Keratinocyte (primary cell): Measurements from ENCODE around the gene FLYWCH1. TPM values are rescaled to one million over a fixed set of nuclear protein-coding genes. Genes with fewer than 3 reads are reported as not detected.

Source experiments
- DNase-seq: peaks from one replicate; pipeline ENCODE4 v3.0.0-alpha.2; 2011; ENCODE audit warnings: low read depth, missing footprints, low spot score
- FAIRE-seq: peaks from 2 replicates; lab custom pipeline; 2011; peaks lifted over from hg19 to GRCh38; lab: Jason Lieb, UNC
- H2AFZ ChIP-seq: 2 replicates; pipeline ENCODE4 v1.6.0; 2012; ENCODE audit warnings: low read length, control low read depth, inconsistent platforms; ENCODE audit not compliant: control insufficient read depth
- H3K27ac ChIP-seq: 2 replicates; pipeline ENCODE4 v1.5.1; 2011; ENCODE audit warnings: low read length; ENCODE audit not compliant: control insufficient read depth, insufficient read depth
- H3K27me3 ChIP-seq: 3 replicates; pipeline ENCODE4 v1.6.0; 2011; ENCODE audit warnings: low read length; ENCODE audit not compliant: control insufficient read depth, insufficient read depth; ENCODE audit errors: extremely low read depth
- H3K36me3 ChIP-seq, 2 experiments: 2 replicates in 1 of 2; 3 replicates in 1 of 2; pipeline ENCODE4 v1.5.1; 2011; ENCODE audit warnings: low read length in 2 of 2, mild to moderate bottlenecking in 1 of 2; ENCODE audit not compliant: control insufficient read depth in 2 of 2, insufficient read depth in 2 of 2; ENCODE audit errors: extremely low read depth in 1 of 2
- H3K4me1 ChIP-seq: 3 replicates; pipeline ENCODE4 v1.5.1; 2011; ENCODE audit warnings: low read length; ENCODE audit not compliant: control insufficient read depth, insufficient read depth; ENCODE audit errors: extremely low read depth
- H3K4me2 ChIP-seq: 3 replicates; pipeline ENCODE4 v1.6.0; 2011; ENCODE audit warnings: low read depth, low read length; ENCODE audit not compliant: control insufficient read depth, insufficient read depth; ENCODE audit errors: extremely low read depth
- H3K4me3 ChIP-seq, 3 experiments: fragments of 200-600 bp in 1 of 3; sonication (generic) in 1 of 3; 2 replicates in 2 of 3; 3 replicates in 1 of 3; pipeline ENCODE4 v1.5.1; 2011 to 2016; ENCODE audit warnings: low read length in 3 of 3, mild to moderate bottlenecking in 3 of 3, control low read depth in 2 of 3, inconsistent platforms in 1 of 3, low read depth in 1 of 3, mixed read lengths in 1 of 3, mixed run types in 1 of 3, moderate library complexity in 1 of 3; ENCODE audit not compliant: control insufficient read depth in 2 of 3, insufficient read depth in 2 of 3; ENCODE audit errors: extremely low read depth in 1 of 3
- H3K79me2 ChIP-seq: 2 replicates; pipeline ENCODE4 v1.6.0; 2012; ENCODE audit warnings: low read length; ENCODE audit not compliant: control insufficient read depth, insufficient read depth
- H3K9ac ChIP-seq: 3 replicates; pipeline ENCODE4 v1.6.0; 2011; ENCODE audit warnings: low read length; ENCODE audit not compliant: control insufficient read depth, insufficient read depth; ENCODE audit errors: extremely low read depth
- H3K9me1 ChIP-seq: 3 replicates; pipeline ENCODE4 v1.6.0; 2011; ENCODE audit warnings: low read length; ENCODE audit not compliant: control insufficient read depth, insufficient read depth; ENCODE audit errors: extremely low read depth
- H3K9me3 ChIP-seq: 2 replicates; pipeline ENCODE4 v1.5.1; 2012; ENCODE audit warnings: low read depth, low read length; ENCODE audit not compliant: control insufficient read depth
- H4K20me1 ChIP-seq: 3 replicates; pipeline ENCODE4 v1.6.0; 2011; ENCODE audit warnings: low read length; ENCODE audit not compliant: control insufficient read depth, insufficient read depth; ENCODE audit errors: extremely low read depth
- EZH2 ChIP-seq: IDR thresholded peaks from one replicate; pipeline ENCODE4 v1.6.1; 2012; ENCODE audit warnings: inconsistent platforms, mild to moderate bottlenecking, low read length, moderate library complexity
- dilution Hi-C: fragments of 300-500 bp; cut with MboI; formaldehyde crosslinking; loops from one replicate; pipeline ENCODE4 v1.7.0; 2020; ENCODE audit warnings: low sequenced_read_pairs; ENCODE audit not compliant: extremely low pct_ligation_motif_present
- polyA plus RNA-seq, 5 experiments: library from polyadenylated mRNA; depleted of rRNA in 3 of 5; stranded (reverse) in 3 of 5; stranded (forward) in 1 of 5; unstranded in 1 of 5; fragments of >200 nt; gene quantifications; 1 replicate in 1 of 5; 2 replicates in 3 of 5; 3 replicates in 1 of 5; pipeline versions ENCODE4 v1.2.1 to v1.2.3, GENCODE V29; 2011 to 2012; ENCODE audit warnings: missing spikeins in 2 of 5, low read depth in 1 of 5, low replicate concordance in 1 of 5
- TF ChIP-seq, protein P1 (sequence below), 3 experiments: IDR thresholded peaks in 1 of 3; conservative IDR thresholded peaks in 1 of 3; optimal IDR thresholded peaks in 1 of 3; 2 replicates in 2 of 3; 3 replicates in 1 of 3; pipeline versions ENCODE3 to v1.5.1; 2011; ENCODE audit warnings: low read length in 3 of 3, mild to moderate bottlenecking in 3 of 3, moderate library complexity in 2 of 3, control low read depth in 1 of 3, inconsistent platforms in 1 of 3; ENCODE audit not compliant: insufficient read depth in 2 of 3; ENCODE audit errors: extremely low read depth in 1 of 3

FLYWCH1 gene
- polyA plus RNA-seq, 1 donor (not counting 4 experiments of a cell fraction or from before 2014, with no cell fraction given): 16.2 TPM

DNA sequence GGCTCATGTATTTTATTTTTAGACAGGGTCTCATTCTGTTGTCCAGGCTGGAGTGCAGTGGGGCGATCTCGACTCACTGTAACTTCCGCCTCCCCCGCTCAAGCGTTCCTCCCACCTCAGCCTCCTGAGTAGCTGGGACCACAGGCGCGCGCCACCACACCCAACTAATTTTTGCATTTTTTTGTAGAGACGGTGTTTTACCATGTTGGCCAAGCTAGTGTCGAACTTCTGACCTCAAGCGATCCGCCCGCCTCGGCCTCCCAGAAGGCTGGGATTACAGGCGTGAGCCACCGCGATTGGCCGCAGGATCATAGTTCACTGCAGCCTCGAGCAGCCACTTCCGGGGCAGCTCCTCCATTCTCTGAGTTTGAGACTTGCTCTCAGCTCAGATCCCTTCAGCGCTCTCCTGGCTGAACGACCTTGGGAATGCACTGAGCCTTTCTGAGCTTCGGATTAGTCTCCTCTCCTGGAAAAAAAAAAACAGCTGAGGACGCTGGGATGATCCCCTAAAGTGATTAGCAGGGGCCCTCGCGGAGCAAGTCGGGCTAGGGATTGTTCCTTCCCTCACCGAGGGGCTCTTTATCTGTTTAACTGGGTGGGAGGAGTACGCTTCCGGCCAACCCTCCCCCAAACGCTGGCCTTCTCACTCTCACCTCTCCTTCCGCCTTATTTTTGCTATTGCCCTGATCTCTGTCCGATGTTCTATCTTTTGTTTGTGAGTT lies 69.6 kb downstream of the FLYWCH1 start:
- H3K9me1 ChIP-seq: no peaks in the 10 kb centered on the region
- no peaks in the 10 kb centered on the region for H3K27me3 ChIP-seq
- H4K20me1 ChIP-seq: no peaks in the 10 kb centered on the region
- dilution Hi-C loops: no loop called here
- no peaks in the 10 kb centered on the region for H3K9me3 ChIP-seq
- peaks cover 30% of the 10 kb centered on the region for H3K4me1 ChIP-seq
- H3K4me3 ChIP-seq: no peak overlapping the region
- H3K4me2 ChIP-seq: peak overlapping the region; percentile 86
- no peak overlapping the region for H3K9ac ChIP-seq
- TF ChIP-seq, protein P1, sequence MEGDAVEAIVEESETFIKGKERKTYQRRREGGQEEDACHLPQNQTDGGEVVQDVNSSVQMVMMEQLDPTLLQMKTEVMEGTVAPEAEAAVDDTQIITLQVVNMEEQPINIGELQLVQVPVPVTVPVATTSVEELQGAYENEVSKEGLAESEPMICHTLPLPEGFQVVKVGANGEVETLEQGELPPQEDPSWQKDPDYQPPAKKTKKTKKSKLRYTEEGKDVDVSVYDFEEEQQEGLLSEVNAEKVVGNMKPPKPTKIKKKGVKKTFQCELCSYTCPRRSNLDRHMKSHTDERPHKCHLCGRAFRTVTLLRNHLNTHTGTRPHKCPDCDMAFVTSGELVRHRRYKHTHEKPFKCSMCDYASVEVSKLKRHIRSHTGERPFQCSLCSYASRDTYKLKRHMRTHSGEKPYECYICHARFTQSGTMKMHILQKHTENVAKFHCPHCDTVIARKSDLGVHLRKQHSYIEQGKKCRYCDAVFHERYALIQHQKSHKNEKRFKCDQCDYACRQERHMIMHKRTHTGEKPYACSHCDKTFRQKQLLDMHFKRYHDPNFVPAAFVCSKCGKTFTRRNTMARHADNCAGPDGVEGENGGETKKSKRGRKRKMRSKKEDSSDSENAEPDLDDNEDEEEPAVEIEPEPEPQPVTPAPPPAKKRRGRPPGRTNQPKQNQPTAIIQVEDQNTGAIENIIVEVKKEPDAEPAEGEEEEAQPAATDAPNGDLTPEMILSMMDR (optimal IDR thresholded peaks at IDR 0.05 in 1 of 3, IDR thresholded peaks at IDR 0.05 in 1 of 3, conservative IDR thresholded peaks at IDR 0.05 in 1 of 3; ENCODE audit: extremely low read depth in 1 of 3, insufficient read depth in 2 of 3, low read length in 3 of 3): no peak
- TF ChIP-seq EZH2: no peak
- peaks cover 17% of the 10 kb centered on the region for H3K79me2 ChIP-seq
- DNase-seq (no peak), FAIRE-seq (no peak)
- no peaks in the 10 kb centered on the region for H3K36me3 ChIP-seq
- H3K27ac ChIP-seq: no peak overlapping the region
- no peak overlapping the region for H2AFZ ChIP-seq

DNA sequence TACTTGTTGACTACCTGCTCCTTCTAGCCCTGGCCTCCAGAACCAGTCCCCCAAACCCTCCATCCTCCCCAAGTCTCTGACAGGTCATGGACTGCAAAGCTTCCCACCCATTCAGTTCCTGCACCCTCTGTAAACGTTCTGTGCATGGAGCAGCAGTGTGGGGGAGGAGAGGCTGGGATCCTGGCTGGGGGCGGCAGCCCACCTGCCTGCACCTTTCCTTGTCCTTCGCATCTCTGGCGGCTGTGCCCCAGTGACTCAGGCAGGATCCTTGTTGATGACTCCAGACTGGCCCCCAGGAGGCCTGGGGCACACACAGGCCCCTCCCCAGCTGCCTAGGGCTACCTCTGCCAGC lies 70.1 kb downstream of the FLYWCH1 start:
- no peak overlapping the region for H3K4me3 ChIP-seq
- H3K27me3 ChIP-seq: no peaks in the 10 kb centered on the region
- H3K4me1 ChIP-seq: peaks cover 31% of the 10 kb centered on the region
- H4K20me1 ChIP-seq: no peaks in the 10 kb centered on the region
- FAIRE-seq (no peak), DNase-seq (no peak)
- H3K79me2 ChIP-seq: peaks cover 17% of the 10 kb centered on the region
- H3K9me3 ChIP-seq: no peaks in the 10 kb centered on the region
- no peaks in the 10 kb centered on the region for H3K9me1 ChIP-seq
- H3K27ac ChIP-seq: no peak overlapping the region
- TF ChIP-seq, protein P1 (optimal IDR thresholded peaks at IDR 0.05 in 1 of 3, IDR thresholded peaks at IDR 0.05 in 1 of 3, conservative IDR thresholded peaks at IDR 0.05 in 1 of 3; ENCODE audit: extremely low read depth in 1 of 3, insufficient read depth in 2 of 3, low read length in 3 of 3): no peak
- no peak for TF ChIP-seq EZH2
- H3K9ac ChIP-seq: no peak overlapping the region
- H3K36me3 ChIP-seq: no peaks in the 10 kb centered on the region
- H2AFZ ChIP-seq: no peak overlapping the region
- dilution Hi-C loops: no loop called here
- no peak overlapping the region for H3K4me2 ChIP-seq
